Endothelial cell of umbilical vein (primary cell): ENCODE data around the gene CUBN. TPM values are rescaled to one million over a fixed set of nuclear protein-coding genes. Genes with fewer than 3 reads are reported as not detected.

Experiments used
- BruUV-seq: library from RNA; stranded (reverse); fragments of 400-500 nt; replicated peaks from 2 replicates; lab custom pipeline; 2021; lab: Mats Ljungman, UMichigan
- CTCF ChIA-PET: fragments of 300-600, 350-600 bp; sonication (Branson Sonifier 250); formaldehyde crosslinking; loops from one replicate; lab custom pipeline; 2021; ENCODE audit warnings: antibody characterized with exemption, inconsistent platforms; lab: Charles Lee
- POLR2A ChIA-PET: fragments of 300-600, 350-600 bp; sonication (Branson Sonifier 250); formaldehyde crosslinking; loops from one replicate; lab custom pipeline; 2021; ENCODE audit warnings: antibody characterized with exemption, inconsistent platforms; lab: Charles Lee
- DNase-seq: peaks from one replicate; pipeline ENCODE4 v3.0.0-alpha.2; 2011; ENCODE audit warnings: low read depth, low spot score
- FAIRE-seq: peaks from 2 replicates; lab custom pipeline; 2011; peaks lifted over from hg19 to GRCh38; lab: Jason Lieb, UNC
- H2AFZ ChIP-seq: 2 replicates; pipeline ENCODE4 v1.6.0; 2012; ENCODE audit warnings: low read depth, low read length, control low read depth, inconsistent platforms
- H3K27ac ChIP-seq: 2 replicates; pipeline ENCODE4 v1.5.1; 2011; ENCODE audit warnings: low read depth, mild to moderate bottlenecking, control low read depth, low read length, moderate library complexity; ENCODE audit not compliant: insufficient read depth
- H3K27me3 ChIP-seq, 2 experiments: 2 replicates each; pipeline versions ENCODE4 v1.6.0 to v1.6.1; 2011; ENCODE audit warnings: low read length in 2 of 2, mixed read lengths in 1 of 2; ENCODE audit not compliant: control insufficient read depth in 2 of 2, insufficient read depth in 2 of 2
- H3K36me3 ChIP-seq, 2 experiments: 2 replicates in 1 of 2; 3 replicates in 1 of 2; pipeline ENCODE4 v1.5.1; 2011; ENCODE audit warnings: low read length in 2 of 2, mild to moderate bottlenecking in 1 of 2, moderate library complexity in 1 of 2; ENCODE audit not compliant: control insufficient read depth in 2 of 2, insufficient read depth in 2 of 2; ENCODE audit errors: extremely low read depth in 1 of 2
- H3K4me1 ChIP-seq: 3 replicates; pipeline ENCODE4 v1.5.1; 2011; ENCODE audit warnings: mild to moderate bottlenecking, low read length; ENCODE audit not compliant: control insufficient read depth, insufficient read depth; ENCODE audit errors: extremely low read depth
- H3K4me2 ChIP-seq: 2 replicates; pipeline ENCODE4 v1.6.1; 2011; ENCODE audit warnings: low read length, control low read depth, mixed read lengths; ENCODE audit not compliant: insufficient read depth
- H3K4me3 ChIP-seq, 3 experiments: fragments of 200-600 bp in 1 of 3; sonication (generic), shearing (Covaris generic) in 1 of 3; replicated peaks in 1 of 3; 2 replicates each; pipeline ENCODE4 v1.5.1; 2011 to 2016; ENCODE audit warnings: control low read depth in 3 of 3, low read length in 3 of 3, mild to moderate bottlenecking in 2 of 3, inconsistent platforms in 1 of 3, low read depth in 1 of 3, moderate library complexity in 1 of 3; ENCODE audit not compliant: insufficient read depth in 1 of 3
- H3K79me2 ChIP-seq: 2 replicates; pipeline ENCODE4 v1.6.0; 2012; ENCODE audit warnings: low read length, inconsistent platforms; ENCODE audit not compliant: control insufficient read depth, insufficient read depth
- H3K9ac ChIP-seq: replicated peaks from 2 replicates; pipeline ENCODE3; 2011; ENCODE audit warnings: low read length, control low read depth; ENCODE audit not compliant: insufficient read depth; ENCODE audit errors: extremely low read depth
- H3K9me1 ChIP-seq: replicated peaks from 3 replicates; pipeline ENCODE4 v1.6.0; 2011; ENCODE audit warnings: mild to moderate bottlenecking, low read length; ENCODE audit not compliant: control insufficient read depth, insufficient read depth; ENCODE audit errors: extremely low read depth
- H3K9me3 ChIP-seq: replicated peaks from 2 replicates; pipeline ENCODE4 v1.5.1; 2012; ENCODE audit warnings: low read length, inconsistent platforms; ENCODE audit not compliant: control insufficient read depth, insufficient read depth
- H4K20me1 ChIP-seq: replicated peaks from 2 replicates; pipeline ENCODE3; 2011; ENCODE audit warnings: mild to moderate bottlenecking, low read length; ENCODE audit not compliant: control insufficient read depth, insufficient read depth; ENCODE audit errors: extremely low read depth
- CTCF ChIP-seq, 2 donors: IDR thresholded peaks; 1 replicate in 1 of 2; 2 replicates in 1 of 2; pipeline ENCODE4 v1.5.1; 2011; ENCODE audit warnings: low read length in 2 of 2, mild to moderate bottlenecking in 2 of 2, moderate library complexity in 2 of 2, control low read depth in 1 of 2, inconsistent platforms in 1 of 2, low read depth in 1 of 2; ENCODE audit not compliant: insufficient read depth in 1 of 2; ENCODE audit errors: extremely low read depth in 1 of 2
- EZH2 ChIP-seq: IDR thresholded peaks from 2 replicates; pipeline ENCODE4 v1.6.1; 2012; ENCODE audit warnings: borderline replicate concordance, low read depth, mild to moderate bottlenecking, moderate library complexity, low read length, inconsistent platforms; ENCODE audit not compliant: severe bottlenecking
- FOS ChIP-seq: IDR thresholded peaks from 2 replicates; pipeline ENCODE4 v1.6.1; 2011; ENCODE audit warnings: mild to moderate bottlenecking, low read length, moderate library complexity, borderline replicate concordance; ENCODE audit not compliant: insufficient read depth
- GATA2 ChIP-seq: IDR thresholded peaks from 2 replicates; pipeline ENCODE4 v1.7.0; 2011; ENCODE audit warnings: low read depth, mild to moderate bottlenecking, moderate library complexity, mixed read lengths, low read length; ENCODE audit not compliant: insufficient read length, insufficient read depth
- JUN ChIP-seq: IDR thresholded peaks from 2 replicates; pipeline ENCODE4 v1.6.1; 2011; ENCODE audit warnings: borderline replicate concordance, low read depth; ENCODE audit not compliant: insufficient read length, insufficient read depth
- MAX ChIP-seq: IDR thresholded peaks from 2 replicates; pipeline ENCODE4 v1.6.1; 2011; ENCODE audit not compliant: insufficient read depth, insufficient read length
- MYC ChIP-seq: IDR thresholded peaks from one replicate; pipeline ENCODE4 v1.6.1; 2011; ENCODE audit warnings: mild to moderate bottlenecking, low read depth, low read length
- POLR2AphosphoS5 ChIP-seq: IDR thresholded peaks from 2 replicates; pipeline ENCODE4 v1.6.1; 2012; ENCODE audit warnings: low read depth, mild to moderate bottlenecking, control low read depth, low read length, moderate library complexity; ENCODE audit not compliant: insufficient read depth
- dilution Hi-C: fragments of 300-500 bp; cut with MboI; formaldehyde crosslinking; loops from one replicate; pipeline ENCODE4 v1.15.0; 2019; ENCODE audit warnings: low sequenced_read_pairs; ENCODE audit not compliant: extremely low pct_ligation_motif_present
- intact Hi-C: fragments of 100-400 bp; cut with micrococcal nuclease; formaldehyde crosslinking; loops from one replicate; pipeline ENCODE4 v1.10.0; 2022
- polyA plus RNA-seq, 4 experiments: library from polyadenylated mRNA; depleted of rRNA in 3 of 4; stranded (reverse) in 3 of 4; unstranded in 1 of 4; fragments of >200 nt; gene quantifications; 2 replicates each; pipeline versions ENCODE4 v1.2.1 to v1.2.3, GENCODE V29; 2011 to 2012; ENCODE audit warnings: missing spikeins in 1 of 4
- total RNA-seq: library from RNA; stranded (reverse); gene quantifications from 2 replicates; pipeline ENCODE4 v1.2.3, GENCODE V29; 2021

Gene CUBN
- total and polyA plus RNA-seq, 2 donors (not counting 3 experiments of a cell fraction or from before 2014, with no cell fraction given): 2.7 to 4.6 TPM

GRCh38 chr10:17109046-17109445, 20.6 kb downstream of the CUBN start:
- ChIA-PET POLR2A (no interaction called here), CTCF (no interaction called here)
- no peaks in the 10 kb centered on the region for H4K20me1 ChIP-seq
- no peaks in the 10 kb centered on the region for H3K79me2 ChIP-seq
- no peak overlapping the region for H3K4me2 ChIP-seq
- intact Hi-C loops (no loop called here), dilution Hi-C loops (no loop called here)
- no peaks in the 10 kb centered on the region for H3K36me3 ChIP-seq
- no peak overlapping the region for H3K4me3 ChIP-seq
- no peak for DNase-seq
- TF ChIP-seq JUN: no peak
- TF ChIP-seq GATA2: no peak
- no peak for TF ChIP-seq FOS
- TF ChIP-seq MAX: no peak
- no peak for TF ChIP-seq POLR2AphosphoS5
- TF ChIP-seq EZH2: no peak
- TF ChIP-seq CTCF (IDR thresholded peaks at IDR 0.05; ENCODE audit: extremely low read depth in 1 of 2, insufficient read depth in 1 of 2, low read depth in 1 of 2, low read length in 2 of 2): no peak
- TF ChIP-seq MYC: no peak
- H3K9me1 ChIP-seq: no peaks in the 10 kb centered on the region
- no peak overlapping the region for H3K27ac ChIP-seq
- H3K27me3 ChIP-seq: no peaks in the 10 kb centered on the region
- H3K9me3 ChIP-seq: no peaks in the 10 kb centered on the region
- BruUV-seq: no TSS peak
- FAIRE-seq: no peak
- H3K4me1 ChIP-seq: peaks cover 2% of the 10 kb centered on the region
- no peak overlapping the region for H3K9ac ChIP-seq
- no peak overlapping the region for H2AFZ ChIP-seq
